NAMALWA (cell line): Measurements from ENCODE around the gene LRRC30.

ENCODE experiments used
- DNase-seq: peaks from one replicate; pipeline ENCODE4 v3.0.0-alpha.2; 2015; ENCODE audit warnings: low spot score

The LRRC30 gene

GRCh38 chr18:7237673-7238272, 6.9 kb downstream of the LRRC30 start:
- DNase-seq = no peak

- no peak for DNase-seq
Observed at GRCh38 chr18:7242926-7243325, 12.0 kb downstream of the LRRC30 start.

- no peak for DNase-seq
Observed at GRCh38 chr18:7248877-7249276, 18.0 kb downstream of the LRRC30 start.

GRCh38 chr18:7254163-7254562, 23.3 kb downstream of the LRRC30 start:
- DNase-seq = no peak

- DNase-seq = no peak
Observed at GRCh38 chr18:7255054-7255453, 24.2 kb downstream of the LRRC30 start.

- no peak for DNase-seq
Observed at GRCh38 chr18:7255643-7256042, 24.8 kb downstream of the LRRC30 start.

GRCh38 chr18:7256618-7257425, 25.9 kb downstream of the LRRC30 start:
- DNase-seq = no peak

GRCh38 chr18:7257426-7257740, 26.5 kb downstream of the LRRC30 start:
- no peak for DNase-seq

GRCh38 chr18:7259475-7259874, 28.6 kb downstream of the LRRC30 start:
- DNase-seq = no peak

GRCh38 chr18:7261199-7261598, 30.3 kb downstream of the LRRC30 start:
- DNase-seq = no peak

- DNase-seq = no peak
Observed at GRCh38 chr18:7267973-7268372, 37.1 kb downstream of the LRRC30 start.

GRCh38 chr18:7269942-7270341, 39.1 kb downstream of the LRRC30 start:
- no peak for DNase-seq

- DNase-seq = peak; percentile 12
Observed at GRCh38 chr18:7272311-7273049, 41.6 kb downstream of the LRRC30 start.

- DNase-seq = no peak
Observed at GRCh38 chr18:7273301-7273921, 42.5 kb downstream of the LRRC30 start.

- DNase-seq = no peak
Observed at GRCh38 chr18:7281579-7281978, 50.7 kb downstream of the LRRC30 start.
